Lung microvascular endothelial cell (primary cell): ENCODE data around the gene DNAJC17. TPM values are rescaled to one million over a fixed set of nuclear protein-coding genes. Genes with fewer than 3 reads are reported as not detected.
A peak's percentile ranks its signal among the peaks of the same experiment; 100 is the strongest.

Experiments
- DNase-seq, 2 donors: peaks; one replicate each; pipeline versions ENCODE4 v3.0.0 to v3.0.0-alpha.2; 2010; ENCODE audit warnings: low read depth in 2 of 2
- total RNA-seq: library from RNA; depleted of rRNA; stranded (reverse); fragments of >200 nt; gene quantifications from 2 replicates; pipeline ENCODE4 v1.2.1, GENCODE V29; 2014

DNAJC17 gene
- total RNA-seq, 1 donor from 2014 or later: 14.3 TPM

GRCh38 chr15:40766906-40767837 lies 40.1 kb downstream of the DNAJC17 start:
- DNase-seq: peak in 1 of 2 donors; percentile 67

DNA sequence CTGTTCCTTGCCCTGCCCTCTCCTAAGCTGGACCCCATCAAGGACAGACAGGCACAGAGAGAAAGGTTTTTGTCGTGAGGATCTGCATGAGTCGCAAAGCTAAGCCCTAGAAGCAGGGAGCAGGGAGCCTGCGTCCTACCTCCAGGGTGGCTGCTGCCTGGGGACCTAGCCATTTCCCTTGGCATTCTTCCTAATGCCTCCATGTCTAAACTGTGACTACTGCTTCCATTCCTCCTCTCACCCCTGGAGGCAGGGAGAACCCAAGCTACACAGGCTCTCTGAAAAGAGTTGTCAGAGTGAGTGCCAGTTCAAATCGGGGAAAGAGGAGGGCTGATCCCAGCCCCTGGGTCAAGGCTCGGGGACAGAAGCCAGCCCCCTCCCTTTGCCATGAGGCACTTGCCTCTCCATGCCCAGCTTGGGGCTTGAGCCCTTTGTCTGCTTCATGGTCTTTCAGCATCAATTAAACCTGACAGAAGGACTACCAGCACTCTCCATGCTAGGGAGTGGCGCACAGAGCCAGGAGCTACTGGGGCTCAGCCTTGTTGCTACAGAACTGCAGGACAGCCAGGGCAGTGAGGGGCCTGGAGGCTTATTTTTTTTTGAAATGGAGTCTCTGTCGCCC lies 41.0 kb downstream of the DNAJC17 start:
- no peak for DNase-seq

- no peak for DNase-seq
Measured at GRCh38 chr15:40764629-40765103, 42.6 kb downstream of the DNAJC17 start.

DNA sequence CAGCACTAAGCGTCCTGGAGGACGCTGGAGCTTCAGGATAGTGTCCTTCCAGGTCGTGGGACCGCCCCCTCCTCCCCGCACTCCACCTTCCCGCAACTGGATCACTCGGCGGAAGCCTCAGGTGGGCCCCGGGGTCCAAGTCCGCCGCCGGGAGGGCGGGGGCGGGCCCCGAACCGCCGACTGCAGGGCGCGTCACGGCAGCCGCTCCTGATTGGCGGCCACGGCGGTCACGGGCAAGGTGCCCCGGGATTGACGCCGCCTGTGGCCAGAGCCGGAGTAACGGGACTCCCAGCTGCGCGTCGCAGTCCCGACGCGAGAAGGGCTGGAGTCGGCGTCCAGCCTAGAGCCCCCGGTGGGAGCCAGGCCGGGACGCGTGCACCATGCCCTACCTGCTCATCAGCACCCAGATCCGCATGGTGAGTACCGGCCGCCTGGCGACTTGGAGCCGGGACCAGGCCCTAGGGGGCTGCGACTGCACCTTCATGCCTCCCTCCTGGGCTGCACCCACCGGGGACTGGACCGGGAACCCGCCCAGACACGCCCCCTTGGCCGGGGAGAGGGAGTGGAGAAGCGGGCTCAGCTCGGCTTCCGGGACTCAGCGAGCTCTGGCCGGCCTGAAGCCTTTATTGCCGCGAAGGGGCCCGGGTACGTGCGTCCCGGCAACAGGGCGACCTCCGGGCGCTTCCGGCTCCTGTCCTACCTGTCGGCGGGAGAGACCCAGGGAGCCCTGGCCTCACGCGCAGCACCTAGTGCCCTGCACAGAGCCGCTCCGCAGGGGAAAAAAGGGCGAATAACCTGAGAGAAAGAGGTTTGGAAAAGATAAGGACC lies 43.3 kb downstream of the DNAJC17 start, which contains the start of gene GCHFR:
Gene GCHFR, plus strand, starts transcription at position 268 of the 828 bp plus-strand sequence. Its CDS starts 113 bp downstream, at position 381.
- DNase-seq: peak; percentile 63 to 82

DNA sequence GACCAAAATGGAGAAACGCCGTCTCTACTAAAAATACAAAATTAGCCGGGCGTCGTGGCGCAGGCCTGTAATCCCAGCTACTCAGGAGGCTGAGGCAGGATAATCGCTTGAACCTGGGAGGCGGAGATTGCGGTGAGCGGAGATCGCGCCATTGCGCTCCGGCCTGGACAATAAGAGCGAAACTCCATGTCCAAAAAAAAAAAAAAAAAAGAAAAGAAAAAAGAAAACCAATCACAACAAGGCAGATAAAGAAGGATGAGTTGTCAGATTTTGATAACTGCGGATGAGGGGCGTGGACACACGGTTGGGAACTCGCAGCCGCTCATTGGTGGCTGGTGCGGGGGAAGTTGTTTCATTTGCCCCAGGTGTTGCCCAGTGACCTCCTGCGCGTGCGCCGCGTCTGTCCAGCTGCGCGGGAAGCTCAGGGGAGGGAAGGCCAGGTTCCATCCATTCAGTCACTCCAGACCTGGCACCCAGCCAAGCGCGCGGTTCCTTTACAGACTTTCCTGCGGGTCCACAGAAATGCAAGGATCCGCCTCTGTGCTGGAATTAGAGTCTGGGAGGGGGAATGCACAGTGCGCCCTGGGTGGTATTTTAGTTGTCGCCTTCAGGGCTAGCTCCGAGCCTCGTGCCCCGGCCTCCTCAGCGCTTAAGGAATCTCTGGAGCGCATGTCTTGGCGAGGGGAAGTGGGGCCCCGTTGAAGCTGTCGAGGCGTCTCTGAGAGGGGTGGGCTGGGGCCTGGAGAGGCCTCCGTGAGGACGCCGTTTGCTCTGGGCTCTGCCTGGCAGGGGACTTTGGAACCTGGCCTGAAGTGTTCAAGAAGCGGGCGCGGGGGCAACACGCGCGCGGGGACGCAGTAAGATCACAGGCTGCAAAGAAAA lies 44.1 kb downstream of the DNAJC17 start:
- peak; percentile 49 to 89 for DNase-seq

DNA sequence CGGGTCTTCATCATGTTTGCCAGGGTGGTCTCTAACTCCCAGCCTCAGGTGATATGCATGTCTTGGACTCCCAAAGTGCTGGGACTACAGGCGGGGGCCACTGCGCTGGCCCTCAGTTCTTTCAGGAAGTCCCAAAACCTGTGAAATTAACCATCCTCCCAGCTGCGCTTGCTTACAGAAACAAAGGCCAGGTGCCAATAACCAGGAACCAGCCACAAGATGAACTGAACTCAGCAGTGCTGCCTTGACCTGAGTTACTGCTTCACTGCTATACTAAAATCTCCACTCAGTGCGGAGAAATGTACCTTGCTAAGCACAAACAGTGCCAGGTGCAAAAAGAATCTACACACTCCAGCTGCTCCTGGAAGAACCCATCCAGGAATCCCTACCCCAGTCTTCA lies 47.3 kb downstream of the DNAJC17 start:
- DNase-seq: no peak

DNA sequence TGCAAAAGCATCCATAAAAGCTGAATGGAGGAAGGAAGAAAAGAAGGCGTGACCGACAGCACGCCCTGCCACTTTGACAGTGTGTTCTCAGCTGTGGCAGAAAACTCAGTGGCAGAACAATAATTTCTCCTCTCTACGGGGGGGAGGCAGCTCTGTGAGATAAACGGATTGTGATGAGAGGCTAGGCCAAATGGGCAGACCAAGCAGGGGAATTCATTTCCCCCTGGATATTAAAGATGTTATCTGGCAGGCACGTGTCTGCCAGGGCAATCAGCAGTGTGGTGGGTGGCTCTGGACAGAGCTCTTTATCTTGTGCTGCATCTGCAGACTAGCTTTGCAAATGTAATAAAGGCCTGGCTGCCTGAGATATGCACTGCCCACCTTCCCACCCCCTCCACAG lies 50.3 kb downstream of the DNAJC17 start:
- no peak for DNase-seq

DNA sequence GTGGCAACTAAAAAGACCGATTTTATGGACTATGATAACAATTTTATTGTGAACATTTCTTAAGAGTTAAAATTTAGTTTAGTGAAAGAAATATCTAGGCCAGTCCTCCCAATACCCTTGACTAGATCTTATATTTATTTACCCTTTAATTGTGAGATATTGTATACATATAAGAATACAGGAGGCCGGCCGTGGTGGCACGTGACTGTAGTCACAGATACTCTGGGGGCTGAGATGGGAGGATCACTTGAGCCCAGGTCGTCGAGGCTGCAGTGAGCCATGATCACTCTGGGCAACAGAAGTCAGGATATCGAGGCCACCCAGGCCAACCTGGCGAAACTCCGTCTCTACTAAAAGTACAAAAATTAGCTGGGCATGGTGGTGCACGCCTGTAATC lies 51.5 kb downstream of the DNAJC17 start:
- no peak for DNase-seq

DNA sequence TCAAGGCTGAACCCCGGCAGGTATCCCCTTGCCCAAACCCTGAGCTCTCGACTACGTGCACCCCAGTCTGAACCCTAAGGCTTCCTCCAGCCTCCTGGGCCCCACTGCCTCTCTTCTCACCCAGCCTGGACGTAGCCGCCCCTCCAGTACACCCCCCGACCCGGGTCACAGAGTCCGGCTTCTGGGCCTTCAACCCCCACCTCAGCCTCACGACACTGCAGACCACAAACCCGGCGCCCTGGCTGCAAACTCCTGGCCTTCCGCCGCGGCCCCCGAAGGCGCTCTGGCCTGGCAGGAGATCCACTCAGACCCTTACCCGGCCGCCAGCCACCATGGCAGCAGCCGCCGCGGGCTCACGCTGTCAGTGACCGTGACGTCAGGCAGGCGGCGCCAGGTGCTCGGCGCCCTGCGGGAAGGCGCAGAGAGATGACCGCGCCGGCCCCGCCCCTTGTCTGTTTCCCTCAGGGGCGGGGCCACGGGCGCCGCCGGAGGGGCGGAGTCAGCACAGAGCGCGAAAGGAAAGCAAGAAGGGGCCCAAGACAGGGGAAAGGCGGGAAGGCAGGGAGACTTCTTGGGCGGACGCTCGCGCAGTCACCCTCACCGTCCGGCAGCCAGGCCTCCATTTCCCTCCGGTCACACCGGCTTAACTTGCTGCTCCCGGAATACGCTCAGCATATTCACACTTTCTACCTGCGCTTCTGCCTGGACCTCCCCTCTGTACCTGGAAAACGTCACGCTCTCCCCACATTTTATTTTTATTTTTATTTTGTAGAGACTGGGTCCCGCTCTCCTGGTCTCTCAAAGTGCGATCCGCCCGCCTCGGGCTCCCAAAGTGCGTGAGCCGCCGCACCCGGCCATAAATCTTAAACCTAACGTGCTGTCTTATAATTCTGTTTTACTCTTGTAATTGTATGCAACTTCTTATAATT lies 52.1 kb downstream of the DNAJC17 start, which contains the start of gene RMDN3:
Gene RMDN3, minus strand, starts transcription at position 372 of the 929 bp plus-strand sequence. CDS start 471 bp downstream, outside the sequence.
- peak; percentile 93 to 94 for DNase-seq

GRCh38 chr15:40754574-40754882 lies 52.7 kb downstream of the DNAJC17 start:
- peak; percentile 39 to 42 for DNase-seq

DNA sequence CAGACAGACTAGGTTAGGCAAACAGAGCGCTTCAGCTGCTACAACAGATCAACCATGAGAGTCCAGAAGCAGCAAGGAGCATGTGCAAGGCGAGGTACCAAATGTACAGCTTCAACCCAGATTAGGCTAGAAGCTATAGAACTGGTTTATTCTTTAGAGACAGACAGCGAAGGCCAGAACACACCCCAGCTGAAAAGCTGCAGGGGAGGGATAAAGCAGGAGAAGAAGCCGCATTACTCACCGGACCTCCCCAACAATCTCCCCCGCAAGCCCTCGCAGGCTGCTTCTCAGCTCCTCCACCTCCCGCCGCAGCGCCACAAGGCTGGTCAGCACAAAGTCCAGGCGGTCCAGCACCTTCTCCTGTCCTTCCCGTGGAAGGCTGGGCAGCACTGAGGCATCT lies 55.5 kb downstream of the DNAJC17 start:
- no peak for DNase-seq

GRCh38 chr15:40750885-40751284 lies 56.4 kb downstream of the DNAJC17 start:
- no peak for DNase-seq

- no peak for DNase-seq
Measured at GRCh38 chr15:40749151-40749630, 58.1 kb downstream of the DNAJC17 start.

DNA sequence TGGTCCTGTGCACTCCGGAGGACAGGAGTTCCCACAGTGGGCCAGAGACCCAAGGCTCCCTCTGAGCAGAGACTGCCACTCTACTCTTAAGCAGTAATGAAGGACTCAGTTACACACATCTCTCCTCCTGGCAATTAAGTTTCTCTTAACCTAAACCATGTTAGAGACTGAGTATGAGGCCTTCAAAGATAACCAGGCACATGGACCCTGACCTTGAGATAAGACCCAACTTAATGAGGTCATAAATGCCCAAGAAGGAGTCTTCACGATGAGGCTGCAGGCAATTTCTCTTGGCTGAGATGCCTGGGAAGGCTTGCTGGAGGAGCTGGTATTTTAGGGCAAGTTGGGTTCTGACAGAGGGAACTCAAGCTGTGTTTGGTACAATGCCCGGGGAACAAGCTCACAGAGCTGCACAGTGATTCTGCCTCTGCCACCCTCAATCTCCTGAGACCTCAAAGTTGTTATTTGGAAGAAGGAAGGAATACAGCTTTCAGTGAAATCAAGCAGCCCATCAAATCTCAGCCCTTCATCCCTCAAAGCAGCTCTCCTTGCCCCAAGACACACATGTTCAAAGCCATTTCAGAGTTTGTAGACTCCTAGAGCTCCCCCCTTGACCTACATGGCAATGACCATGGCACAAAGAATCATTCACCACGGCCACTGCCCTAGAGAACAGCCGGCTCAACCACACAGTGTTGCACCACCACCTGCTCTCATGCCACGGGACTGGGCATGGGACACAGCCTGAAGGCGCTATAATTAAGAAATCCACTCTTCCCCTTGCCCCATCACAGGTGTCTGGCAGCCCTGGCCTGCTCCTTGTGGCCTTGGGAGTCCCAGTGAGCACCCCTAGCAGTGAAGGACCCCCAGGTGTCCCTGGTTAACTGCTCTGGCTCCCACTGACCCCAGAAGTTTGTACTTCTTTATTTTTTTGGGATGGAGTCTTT lies 59.3 kb downstream of the DNAJC17 start:
- no peak for DNase-seq

GRCh38 chr15:40746916-40747418 lies 60.3 kb downstream of the DNAJC17 start:
- no peak for DNase-seq

GRCh38 chr15:40744815-40745152 lies 62.5 kb downstream of the DNAJC17 start:
- no peak for DNase-seq

DNA sequence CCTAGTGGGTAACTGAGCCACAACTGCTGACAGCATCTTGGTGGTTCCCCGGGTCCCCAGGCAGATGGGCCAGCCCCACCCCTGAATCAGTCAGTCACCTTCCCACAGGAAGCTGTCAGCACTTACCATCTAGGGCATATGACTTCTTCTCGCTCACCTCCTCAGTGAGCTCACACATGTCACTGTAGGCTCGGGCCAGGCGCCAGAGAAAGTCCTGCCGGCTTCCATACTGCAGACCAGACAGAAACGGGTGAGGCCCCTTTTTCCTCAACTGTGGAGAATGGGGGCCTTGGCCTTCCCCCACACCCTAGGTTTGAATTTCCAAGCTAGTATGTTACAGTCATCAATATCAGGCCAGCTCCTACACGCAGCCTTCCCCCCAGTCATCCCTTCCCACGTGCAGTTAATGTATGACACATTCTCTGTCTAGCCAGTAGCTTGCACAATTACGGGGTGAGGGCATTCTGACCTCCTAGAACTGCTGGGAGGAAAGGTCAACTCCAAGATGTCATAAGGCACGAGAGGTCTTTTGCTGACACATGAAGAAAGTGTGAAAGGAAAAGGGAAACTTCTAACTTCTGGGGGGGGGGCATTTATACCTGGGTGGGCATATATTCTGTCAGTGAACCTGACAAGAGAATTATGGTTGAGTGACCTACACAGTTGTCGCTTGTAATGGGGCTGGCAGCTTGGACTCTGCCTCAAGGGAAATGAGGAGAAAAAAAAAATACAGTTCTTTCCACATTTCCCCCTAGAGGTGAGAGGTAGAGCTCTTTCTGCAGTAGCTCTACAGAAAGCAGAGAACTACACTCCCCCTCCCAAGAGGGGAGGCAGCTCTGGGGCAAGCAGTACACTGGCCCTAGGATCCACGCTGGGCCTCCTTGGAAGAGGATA lies 63.1 kb downstream of the DNAJC17 start:
- DNase-seq: peak in 1 of 2 donors; percentile 58
